ENCODE results near the gene MGST3. TPM values are rescaled to one million over a fixed set of nuclear protein-coding genes. Genes with fewer than 3 reads are reported as not detected.
"Not testable (repeated sequence)": the region's sequence is repeated elsewhere in the genome, so short reads cannot be mapped to it uniquely, and the experiment has no call there.

Gene MGST3
- polyA plus RNA-seq, 3 donors = 203 to 231 (median 217) TPM

DNA sequence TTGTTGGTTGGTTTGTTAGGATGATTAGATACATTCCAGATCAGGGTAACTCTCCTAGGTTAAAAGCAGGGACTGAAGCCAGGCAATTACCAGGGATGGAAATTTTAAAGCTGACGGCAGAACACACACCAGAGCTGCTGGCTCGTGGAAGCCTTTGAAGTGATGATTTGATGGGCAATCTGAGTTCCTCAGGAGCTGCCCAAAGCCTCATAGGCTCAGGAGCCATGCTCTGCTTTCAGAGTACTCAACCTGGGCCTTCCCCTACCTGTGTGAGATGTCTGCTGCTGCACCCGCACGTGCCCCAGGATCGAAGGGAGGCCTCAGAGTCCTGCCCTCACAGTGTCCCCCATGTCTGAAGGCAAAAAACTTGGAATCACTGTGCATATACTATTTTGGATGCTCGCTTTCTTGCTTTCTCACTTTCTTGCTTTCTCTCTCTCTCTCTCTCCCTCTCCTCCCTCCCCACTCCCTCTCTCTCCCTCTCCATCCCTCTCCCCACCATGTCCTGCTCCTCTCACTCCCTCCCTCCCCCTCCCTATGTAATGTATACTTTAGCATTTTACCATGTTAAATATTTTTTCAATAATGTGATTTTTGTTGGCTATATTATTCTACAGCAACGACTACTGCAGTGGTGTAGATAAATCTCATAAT is 18.0 kb downstream of the MGST3 start:
- DNase-seq (ENCODE audit: low read depth in 3 of 3, low spot score in 2 of 3) = no peak

DNA sequence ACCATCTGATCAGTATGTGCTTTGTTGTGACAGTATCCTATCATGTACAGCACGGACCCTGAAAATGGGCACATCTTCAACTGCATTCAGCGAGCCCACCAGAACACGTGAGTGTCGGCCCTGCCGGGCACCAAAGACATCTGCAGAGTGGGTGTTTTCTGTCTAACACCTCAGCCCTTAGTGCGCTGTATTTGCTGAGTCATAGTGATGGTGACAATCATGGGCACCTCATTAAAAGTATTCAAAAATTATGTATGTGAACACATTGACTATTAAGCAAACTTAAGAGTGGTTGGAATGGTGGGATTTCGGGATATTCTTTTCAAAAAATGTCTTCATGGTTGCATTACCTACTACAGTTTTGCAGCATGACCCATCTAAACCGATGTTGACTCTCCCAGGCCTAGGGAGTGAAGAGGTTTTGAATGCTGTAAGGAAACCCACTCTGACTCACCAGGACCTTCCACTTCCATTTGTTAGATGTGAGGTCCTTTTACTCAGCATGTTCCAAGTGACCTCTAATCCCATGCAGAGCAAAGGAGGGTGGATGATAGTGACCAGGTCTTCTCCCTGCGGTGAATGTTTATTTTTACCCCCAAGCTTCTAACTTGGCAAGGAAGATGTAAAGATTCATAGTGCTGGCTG is 20.1 kb downstream of the MGST3 start:
- no peak for DNase-seq (ENCODE audit: low read depth in 3 of 3, low spot score in 2 of 3)

DNA sequence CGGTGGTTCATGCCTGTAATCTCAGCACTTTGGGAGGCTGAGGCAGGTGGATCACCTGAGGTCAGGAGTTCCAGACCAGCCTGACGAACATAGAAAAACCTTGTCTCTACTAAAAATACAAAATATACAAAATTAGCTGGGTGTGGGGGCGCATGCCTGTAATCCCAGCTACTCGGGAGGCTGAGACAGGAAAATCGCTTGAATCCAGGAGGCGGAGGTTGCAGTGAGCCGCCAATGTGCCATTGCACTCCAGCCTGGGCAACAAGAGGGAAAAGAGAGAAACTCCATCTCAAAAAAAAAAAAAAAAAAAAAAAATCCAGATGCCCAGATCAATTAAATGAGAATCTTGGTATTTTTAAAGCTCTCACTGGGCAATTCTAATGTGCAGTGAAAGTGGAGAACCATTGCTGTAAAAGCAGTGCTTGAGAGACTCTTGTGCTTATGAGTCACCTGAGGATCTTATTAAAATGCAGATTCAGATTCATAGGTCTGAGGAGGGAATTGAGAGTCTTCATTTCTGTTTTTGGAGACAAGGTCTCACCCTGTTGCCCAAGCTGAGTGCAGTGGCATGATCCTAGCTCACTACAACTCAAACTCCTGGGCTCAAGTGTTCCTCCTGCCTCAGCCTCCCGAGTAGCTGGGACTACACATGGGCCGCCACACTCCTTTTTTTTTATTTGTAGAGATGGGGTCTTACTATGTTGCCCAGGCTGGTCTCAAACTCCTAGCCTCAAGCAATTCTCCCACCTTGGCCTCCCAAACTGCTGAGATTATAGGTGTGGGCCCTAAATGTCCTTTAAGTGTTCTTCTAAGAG is 27.9 kb downstream of the MGST3 start:
- DNase-seq (ENCODE audit: low read depth in 3 of 3, low spot score in 2 of 3) = not testable (repeated sequence)

DNA sequence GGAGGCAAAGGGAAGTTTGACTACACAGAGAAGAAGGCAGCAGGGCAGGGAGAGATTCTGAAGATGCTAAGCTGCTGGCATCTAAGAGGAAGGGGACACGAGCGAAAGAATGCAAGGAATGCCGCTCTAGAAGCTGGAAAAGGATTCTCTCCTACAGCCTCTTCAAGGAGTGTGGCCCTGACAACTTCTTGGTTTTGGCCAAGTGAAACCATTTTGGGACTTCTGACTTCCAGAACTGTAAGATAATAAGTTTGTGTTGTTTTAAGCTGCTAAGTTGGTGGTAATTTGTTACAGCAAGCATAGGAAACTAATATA is 28.5 kb downstream of the MGST3 start:
- no peak for DNase-seq (ENCODE audit: low read depth in 3 of 3, low spot score in 2 of 3)

DNA sequence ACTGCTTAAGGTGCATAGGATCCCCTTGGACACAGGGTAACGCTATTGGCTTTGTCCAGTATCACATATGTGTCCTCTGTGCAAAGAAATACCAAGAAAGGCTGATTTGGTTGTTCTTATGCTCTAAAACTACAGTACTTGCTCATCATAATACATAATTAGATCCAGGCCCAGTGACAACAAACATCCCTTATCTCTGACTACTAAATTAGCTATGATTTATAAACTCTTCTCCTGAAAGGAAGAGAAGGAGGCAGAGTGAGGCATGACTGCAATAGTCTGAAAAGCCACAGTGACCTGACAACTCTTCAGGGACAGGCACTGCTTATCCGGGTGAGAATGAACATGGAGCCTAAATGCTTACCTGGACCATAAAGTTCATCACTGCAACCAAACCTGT is 30.7 kb downstream of the MGST3 start:
- no peak for DNase-seq (ENCODE audit: low read depth in 3 of 3, low spot score in 2 of 3)

DNA sequence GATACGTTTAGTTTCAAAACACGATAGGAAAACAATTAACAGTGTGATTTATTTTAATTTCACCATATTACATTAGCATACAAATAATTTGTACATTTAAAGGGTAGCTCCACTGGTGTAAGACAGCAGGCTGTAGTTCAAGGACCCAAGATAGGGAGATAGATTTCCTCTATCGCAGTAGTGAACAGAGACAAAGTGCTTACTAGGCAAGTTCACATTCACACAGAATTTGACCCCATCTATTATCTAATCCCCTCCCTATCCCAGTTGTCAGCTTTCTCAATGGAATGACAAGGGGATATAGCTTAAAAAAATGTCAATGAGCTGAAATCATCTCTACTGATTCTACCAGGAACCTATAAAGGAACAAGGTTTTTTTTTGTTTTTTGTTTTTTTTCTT is 31.2 kb downstream of the MGST3 start:
- no peak for DNase-seq (ENCODE audit: low read depth in 3 of 3, low spot score in 2 of 3)

DNA sequence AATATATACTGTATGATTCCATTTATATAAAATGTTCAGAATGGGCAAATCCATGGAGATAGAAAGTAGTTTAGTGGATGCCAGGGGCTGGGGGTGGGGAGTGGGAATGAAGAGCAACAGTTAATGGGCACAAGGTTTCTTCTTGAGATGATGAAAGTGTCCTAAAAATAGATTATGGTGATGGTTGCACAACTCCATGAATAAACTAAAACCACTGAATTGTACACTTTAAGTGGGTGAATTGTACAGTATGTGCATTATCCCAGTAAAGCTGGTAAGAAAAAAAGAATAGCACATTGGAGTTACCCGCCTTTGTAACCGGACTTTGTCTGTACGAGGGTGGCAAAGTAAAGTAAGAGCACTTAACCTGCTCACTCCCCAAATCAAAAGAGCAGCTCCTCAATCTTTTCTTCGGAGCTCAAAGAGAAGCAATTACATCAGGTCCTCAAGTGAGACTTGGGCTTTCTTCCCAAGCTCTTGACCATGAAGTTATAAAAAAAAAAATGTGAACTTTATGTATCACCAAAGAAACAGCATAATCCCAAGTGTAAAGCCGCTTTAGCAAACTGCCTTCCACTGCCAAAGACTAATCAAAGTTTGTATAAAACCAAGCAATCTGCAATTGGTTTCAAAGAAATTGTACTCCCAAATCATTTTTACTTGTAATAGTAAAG is 35.3 kb downstream of the MGST3 start:
- DNase-seq (ENCODE audit: low read depth in 3 of 3, low spot score in 2 of 3) = no peak

DNA sequence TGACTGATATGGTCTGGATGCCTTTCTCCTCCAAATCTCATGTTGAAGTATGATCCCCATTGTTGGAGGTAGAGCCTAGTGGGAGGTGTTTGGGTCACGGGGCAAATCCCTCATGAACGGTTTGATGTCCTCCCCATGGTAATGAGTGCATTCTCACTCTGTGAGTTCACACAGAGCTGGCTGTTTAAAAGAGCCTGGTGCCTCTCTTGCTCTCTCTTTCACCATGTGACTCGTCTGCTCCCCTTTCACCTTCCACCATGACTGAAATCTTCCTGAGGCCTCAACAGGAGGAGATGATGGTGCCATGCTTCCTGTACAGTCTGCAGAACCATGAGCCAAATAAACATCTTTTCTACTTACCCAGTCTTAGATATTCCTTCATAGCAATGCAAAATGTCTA is 37.1 kb downstream of the MGST3 start:
- no peak for DNase-seq (ENCODE audit: low read depth in 3 of 3, low spot score in 2 of 3)

DNA sequence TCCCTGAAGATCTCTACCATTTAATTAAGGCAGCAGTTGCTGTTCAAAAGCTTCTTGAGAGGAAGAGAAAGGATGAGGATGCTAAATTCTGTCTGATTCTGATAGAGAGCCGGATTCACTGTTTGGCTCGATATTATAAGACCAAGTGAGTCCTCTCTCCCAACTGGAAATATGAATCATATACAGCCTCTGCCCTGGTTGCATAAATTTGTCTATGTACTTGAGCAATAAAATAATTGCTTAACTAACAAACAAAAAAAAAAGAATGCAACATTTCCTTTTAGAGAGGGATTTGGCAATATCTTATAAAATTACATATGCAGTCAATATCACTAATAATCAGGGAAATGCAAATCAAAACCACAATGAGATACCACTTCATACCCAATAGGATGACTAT is 40.5 kb downstream of the MGST3 start:
- no peak for DNase-seq (ENCODE audit: low read depth in 3 of 3, low spot score in 2 of 3)

DNA sequence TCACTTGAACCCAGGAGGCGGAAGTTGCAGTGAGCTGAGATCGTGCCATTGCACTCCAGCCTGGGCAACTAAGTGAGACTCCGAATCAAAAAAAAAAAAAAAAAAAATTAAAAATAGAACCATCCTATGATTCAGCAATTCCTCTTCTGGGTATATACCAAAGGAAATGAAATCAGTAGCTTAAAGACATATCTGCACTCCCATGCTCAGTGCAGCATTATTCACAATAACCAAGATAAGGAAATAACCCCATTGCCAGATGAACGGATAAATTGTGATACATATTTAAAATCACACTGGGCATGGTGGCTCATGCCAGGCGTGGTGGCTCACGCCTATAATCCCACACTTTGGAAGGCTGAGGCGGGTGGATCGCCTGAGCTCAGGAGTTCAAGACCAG is 43.6 kb downstream of the MGST3 start:
- DNase-seq (ENCODE audit: low read depth in 3 of 3, low spot score in 2 of 3) = no peak

DNA sequence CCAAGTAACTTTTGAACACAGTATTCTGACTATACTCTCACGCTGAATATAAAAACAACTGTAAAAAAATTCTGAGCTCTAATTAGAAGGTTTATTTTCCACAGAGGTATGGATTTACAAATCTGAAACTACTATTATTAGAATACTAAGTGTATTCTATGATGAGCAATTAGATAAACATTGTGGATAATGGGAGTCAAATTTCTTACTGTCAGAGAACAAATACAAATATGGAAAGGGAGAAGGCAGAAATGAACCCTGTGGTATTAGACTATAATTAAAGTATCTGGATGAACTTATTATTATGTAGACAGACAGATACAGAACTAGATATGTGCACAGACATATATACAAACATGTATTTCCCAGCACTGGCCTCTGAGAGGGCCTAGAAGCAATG is 44.8 kb downstream of the MGST3 start:
- no peak for DNase-seq (ENCODE audit: low read depth in 3 of 3, low spot score in 2 of 3)

DNA sequence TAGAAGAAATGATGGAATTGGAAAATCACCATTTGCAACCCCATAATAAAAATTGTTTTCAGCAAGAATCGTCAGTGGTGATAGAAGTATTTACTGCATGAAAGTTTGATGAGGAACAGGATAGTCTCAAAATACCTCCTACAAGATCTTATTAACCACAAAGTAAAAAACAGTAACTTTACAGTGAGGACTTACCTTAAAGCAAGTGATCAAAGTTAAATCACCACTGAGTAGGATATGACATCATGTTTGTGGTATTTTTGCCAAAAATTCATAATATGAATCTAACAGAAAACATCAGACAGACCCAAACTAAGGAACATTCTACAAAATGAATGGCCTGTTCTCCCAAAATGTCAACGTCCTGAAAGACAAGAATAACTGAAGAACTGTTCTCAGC is 47.5 kb downstream of the MGST3 start:
- DNase-seq (ENCODE audit: low read depth in 3 of 3, low spot score in 2 of 3) = no peak

DNA sequence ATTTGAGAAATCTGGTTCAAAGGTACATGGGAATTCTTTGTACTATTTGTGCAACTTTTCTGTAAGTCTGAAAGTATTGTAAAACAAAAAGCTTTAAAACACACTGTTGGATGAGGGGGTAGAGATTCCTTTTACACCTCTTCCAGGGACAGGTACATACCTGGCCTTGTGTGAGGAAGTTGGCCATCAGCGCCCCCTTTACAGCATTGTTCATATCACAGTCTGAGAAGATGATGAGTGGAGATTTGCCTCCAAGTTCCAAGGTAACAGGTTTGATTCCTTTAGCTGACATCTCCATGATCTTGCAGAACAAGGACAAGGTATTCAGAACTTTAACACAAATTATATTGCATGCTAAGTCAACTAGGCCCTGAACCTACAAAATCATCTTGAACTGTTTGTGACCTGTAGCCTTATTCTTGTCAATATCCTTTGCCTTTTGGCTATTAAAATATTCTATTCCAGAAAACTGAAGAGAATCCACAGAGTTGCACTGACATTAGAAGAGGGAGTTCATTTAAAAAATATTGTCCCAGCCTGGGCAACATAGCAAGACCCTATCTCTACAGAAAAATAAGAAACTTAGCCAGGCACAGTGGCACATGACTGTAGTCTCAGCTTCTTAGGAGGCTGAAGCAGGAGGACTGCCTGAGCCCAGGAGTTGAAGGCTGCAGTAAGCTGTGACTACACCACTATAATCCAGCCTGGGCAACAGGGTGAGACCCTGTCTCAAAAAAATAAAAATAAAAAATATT is 48.4 kb downstream of the MGST3 start:
- DNase-seq (ENCODE audit: low read depth in 3 of 3, low spot score in 2 of 3) = no peak

DNA sequence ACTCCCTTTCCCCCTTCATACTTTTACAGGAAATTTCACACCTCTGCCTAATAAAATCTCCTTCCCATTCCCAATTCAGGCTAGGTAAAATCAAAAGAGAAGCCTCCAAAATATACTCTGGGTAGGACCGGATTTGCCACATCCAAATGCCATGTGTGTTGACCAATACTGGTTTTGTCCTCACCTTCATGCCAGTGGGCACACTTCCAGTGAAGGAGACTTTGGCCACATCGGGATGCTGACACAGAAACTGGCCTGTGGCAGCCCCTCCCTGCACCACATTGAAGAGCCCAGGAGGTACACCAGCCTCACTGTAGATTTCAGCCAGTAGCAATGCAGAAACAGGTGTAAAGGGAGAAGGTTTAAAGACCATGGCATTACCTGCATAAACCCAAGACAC is 49.3 kb downstream of the MGST3 start:
- no peak for DNase-seq (ENCODE audit: low read depth in 3 of 3, low spot score in 2 of 3)

DNA sequence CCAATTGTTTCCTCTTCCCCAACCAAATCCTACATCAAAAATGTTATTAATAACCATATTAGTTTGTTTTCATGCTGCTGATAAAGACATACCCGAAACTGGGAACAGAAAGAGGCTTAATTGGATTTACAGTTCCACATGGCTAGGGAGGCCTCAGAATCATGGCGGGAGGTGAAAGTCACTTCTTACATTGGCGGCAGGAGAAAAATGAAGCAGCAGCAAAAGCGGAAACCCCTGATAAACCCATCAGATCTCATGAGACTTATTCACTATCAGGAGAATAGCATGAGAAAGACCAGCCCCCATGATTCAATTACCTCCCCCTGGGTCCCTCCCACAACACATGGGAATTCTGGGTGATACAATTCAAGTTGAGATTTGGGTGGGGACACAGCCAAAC is 49.7 kb downstream of the MGST3 start:
- DNase-seq (ENCODE audit: low read depth in 3 of 3, low spot score in 2 of 3) = not testable (repeated sequence)

DNA sequence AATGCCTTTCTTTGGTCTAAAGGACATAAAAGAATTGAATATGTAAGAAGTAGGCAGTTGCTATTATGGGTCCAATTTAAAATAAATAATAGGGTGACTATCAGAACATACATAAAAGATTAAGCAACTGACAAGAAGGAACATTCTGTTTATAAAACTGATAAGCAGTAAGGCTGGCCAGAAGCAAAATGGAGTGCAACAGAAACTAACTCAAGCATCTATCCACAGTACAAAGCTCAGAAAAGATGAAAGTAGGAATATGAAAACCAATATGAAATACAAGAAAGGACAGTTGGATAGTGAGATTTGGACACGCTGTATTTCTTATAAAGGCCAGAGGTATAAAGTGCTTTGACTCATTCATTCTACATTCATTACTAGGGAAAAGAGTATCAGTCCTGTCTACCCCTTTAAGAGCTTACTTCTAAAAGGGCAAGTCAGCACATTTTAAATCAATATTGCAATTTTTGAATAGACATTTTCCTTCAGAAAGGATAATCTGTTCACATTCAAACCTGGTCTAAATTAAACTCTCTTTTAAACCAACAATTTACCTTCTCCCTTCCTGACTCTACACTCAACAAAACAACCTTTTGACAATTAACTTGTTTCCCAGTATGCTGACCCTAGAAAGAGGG is 52.9 kb downstream of the MGST3 start:
- no peak for DNase-seq (ENCODE audit: low read depth in 3 of 3, low spot score in 2 of 3)

DNA sequence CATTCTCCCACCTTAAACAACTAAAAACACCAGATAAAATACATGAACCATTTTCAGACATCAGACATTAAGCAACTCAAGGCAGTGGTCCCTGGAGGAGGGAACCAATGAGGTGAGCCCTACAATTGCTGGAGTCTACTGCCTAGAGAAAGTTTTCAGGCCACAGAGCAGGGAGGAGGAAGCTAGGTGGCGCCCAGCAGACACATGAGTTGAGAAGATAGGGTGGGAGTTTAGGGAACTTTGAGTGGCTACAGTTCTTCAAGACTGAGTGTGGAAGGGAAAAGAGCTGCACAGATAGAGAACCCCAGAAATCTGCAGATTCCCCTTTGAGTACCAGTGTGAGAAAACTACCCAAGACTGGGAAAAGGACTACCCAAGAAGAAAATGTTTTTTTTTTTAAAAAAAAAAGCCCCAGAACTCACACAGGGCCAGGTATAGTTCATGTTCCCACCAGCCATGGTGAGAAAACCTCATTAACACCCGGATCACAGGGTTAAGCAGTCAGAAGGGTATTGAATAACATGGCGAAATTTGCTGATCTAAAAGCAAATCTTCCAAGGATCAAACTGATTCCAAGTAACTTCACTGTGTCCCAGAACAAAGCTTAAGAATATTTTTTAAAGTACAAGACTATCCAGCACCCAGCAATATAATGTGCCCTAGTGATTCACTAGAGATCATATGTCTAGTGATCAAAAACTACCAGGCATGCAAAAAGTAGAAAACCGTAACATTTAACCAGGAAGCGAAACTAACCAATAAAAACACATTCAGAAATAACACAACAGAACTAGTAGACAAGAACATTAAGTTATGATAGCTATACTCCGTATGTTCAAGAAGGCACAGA is 55.3 kb downstream of the MGST3 start:
- DNase-seq (ENCODE audit: low read depth in 3 of 3, low spot score in 2 of 3) = no peak

DNA sequence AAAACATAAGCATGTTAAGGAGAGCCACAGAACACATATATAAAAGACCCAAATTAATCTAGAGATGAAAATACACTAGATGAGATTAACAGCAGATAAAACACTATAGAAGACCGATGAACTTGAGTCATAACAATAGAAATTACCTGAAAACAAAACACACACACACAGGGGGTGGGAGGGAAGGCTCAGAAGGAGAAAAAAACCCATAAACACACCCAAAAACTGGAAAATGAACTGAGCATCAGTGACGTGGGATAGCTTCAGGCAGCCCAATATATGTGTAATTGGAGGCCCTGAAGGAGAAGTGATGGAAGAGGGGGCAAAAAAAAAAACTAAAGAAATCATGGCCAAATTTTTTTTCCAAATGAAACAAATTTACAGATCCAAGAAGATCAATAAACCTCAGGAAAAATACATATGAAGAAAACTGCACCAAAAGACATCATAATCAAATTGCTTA is 56.0 kb downstream of the MGST3 start:
- no peak for DNase-seq (ENCODE audit: low read depth in 3 of 3, low spot score in 2 of 3)

DNA sequence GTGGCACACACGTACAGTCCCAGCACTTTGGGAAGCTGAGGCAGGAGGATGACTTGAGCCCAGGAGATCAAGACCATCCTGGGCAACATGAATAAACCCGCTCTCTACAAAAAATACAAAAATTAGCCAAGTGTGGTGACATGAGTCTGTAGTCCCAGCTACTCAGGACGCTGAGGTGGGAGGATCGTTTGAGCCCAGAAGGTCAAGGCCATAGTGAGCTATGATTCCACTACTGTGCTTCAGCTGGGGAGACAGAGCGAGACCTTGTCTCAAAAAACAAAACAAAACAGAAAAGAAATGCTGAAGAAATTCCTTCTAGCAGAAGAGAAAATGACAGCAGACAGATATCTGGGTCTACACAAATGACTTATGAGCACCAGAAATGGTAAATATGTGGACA is 57.0 kb downstream of the MGST3 start:
- DNase-seq (ENCODE audit: low read depth in 3 of 3, low spot score in 2 of 3) = no peak

All from right renal cortex interstitium (tissue), 3 donors.